ENCODE results near the gene CNBP.

Gene CNBP

DNA sequence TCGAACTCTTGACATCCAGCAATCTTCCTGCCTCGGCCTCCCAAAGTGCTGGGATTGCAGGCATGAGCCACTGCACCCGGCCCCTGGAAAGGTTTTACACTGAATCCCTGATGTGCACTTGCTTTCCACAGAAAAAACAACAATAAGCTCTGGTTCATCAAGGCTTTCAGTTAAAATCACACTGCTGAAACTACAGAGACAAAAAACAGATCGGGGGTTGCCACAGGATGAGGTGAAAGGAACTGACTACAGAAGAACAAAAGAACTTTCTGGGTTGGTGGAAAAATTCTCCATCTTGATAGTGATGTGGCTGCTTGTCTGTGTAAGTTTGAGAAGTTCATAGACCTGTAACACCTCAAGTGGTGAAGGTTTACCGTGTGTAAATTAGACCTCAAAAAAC is 65.0 kb downstream of the CNBP start:
- TF ChIP-seq, protein P1, sequence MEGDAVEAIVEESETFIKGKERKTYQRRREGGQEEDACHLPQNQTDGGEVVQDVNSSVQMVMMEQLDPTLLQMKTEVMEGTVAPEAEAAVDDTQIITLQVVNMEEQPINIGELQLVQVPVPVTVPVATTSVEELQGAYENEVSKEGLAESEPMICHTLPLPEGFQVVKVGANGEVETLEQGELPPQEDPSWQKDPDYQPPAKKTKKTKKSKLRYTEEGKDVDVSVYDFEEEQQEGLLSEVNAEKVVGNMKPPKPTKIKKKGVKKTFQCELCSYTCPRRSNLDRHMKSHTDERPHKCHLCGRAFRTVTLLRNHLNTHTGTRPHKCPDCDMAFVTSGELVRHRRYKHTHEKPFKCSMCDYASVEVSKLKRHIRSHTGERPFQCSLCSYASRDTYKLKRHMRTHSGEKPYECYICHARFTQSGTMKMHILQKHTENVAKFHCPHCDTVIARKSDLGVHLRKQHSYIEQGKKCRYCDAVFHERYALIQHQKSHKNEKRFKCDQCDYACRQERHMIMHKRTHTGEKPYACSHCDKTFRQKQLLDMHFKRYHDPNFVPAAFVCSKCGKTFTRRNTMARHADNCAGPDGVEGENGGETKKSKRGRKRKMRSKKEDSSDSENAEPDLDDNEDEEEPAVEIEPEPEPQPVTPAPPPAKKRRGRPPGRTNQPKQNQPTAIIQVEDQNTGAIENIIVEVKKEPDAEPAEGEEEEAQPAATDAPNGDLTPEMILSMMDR (IDR thresholded peaks at IDR 0.05; ENCODE audit: unreplicated experiment in 3 of 3), result no peak
- Mint-ChIP-seq H3K36me3 (ENCODE audit: low read depth) (peaks cover 16% of the 10 kb centered on the region), H3K27me3 (ENCODE audit: low read depth) (no peaks in the 10 kb centered on the region), H3K4me1 (peaks cover 33% of the 10 kb centered on the region), H3K27ac (peak overlapping the region in 2 of 3 experiments; percentile 33 to 89), H3K9me3 (no peaks in the 10 kb centered on the region), H3K4me3 (peak overlapping the region; percentile 83 to 88 (median 88))

Measured in nephron (organoid).